Caco-2 (cell line): Measurements from ENCODE around the gene TPRX1. TPM values are rescaled to one million over a fixed set of nuclear protein-coding genes. Genes with fewer than 3 reads are reported as not detected.

Experiments used
- BruUV-seq: library from RNA; stranded (reverse); fragments of 400-500 nt; replicated peaks from 2 replicates; lab custom pipeline; 2021; lab: Mats Ljungman, UMichigan
- CTCF ChIA-PET: fragments of 300-600 bp; sonication (Branson Sonifier 250); formaldehyde crosslinking; loops from one replicate; lab custom pipeline; 2022; ENCODE audit warnings: antibody characterized with exemption; lab: Charles Lee
- POLR2A ChIA-PET: fragments of 300-600 bp; sonication (Branson Sonifier 250); formaldehyde crosslinking; loops from one replicate; lab custom pipeline; 2022; ENCODE audit warnings: antibody characterized with exemption; lab: Charles Lee
- DNase-seq, 2 experiments: peaks; one replicate each; pipeline versions ENCODE4 v3.0.0 to v3.0.0-alpha.2; 2020 to 2022
- H3K27me3 ChIP-seq: replicated peaks from 2 replicates; pipeline ENCODE4 v1.6.0; 2011; ENCODE audit warnings: low read length; ENCODE audit not compliant: control insufficient read depth, insufficient read depth
- H3K36me3 ChIP-seq: 2 replicates; pipeline ENCODE4 v1.5.1; 2011; ENCODE audit warnings: low read length; ENCODE audit not compliant: control insufficient read depth, insufficient read depth
- H3K4me1 ChIP-seq: fragments of 250-450 bp; sonication (Bioruptor Pico); 2 replicates; pipeline ENCODE4 v1.5.1; 2020; ENCODE audit warnings: mild to moderate bottlenecking
- H3K4me3 ChIP-seq: 2 replicates; pipeline ENCODE4 v1.5.1; 2011; ENCODE audit warnings: low read depth, mild to moderate bottlenecking, control low read depth, low read length
- H3K9me3 ChIP-seq: fragments of 250-450 bp; sonication (Bioruptor Pico); 2 replicates; pipeline ENCODE4 v1.5.1; 2020; ENCODE audit warnings: mild to moderate bottlenecking, moderate library complexity
- H3K27ac Mint-ChIP-seq: one replicate; pipeline ENCODE4 v1.8.0; 2022; ENCODE audit warnings: mixed read lengths; ENCODE audit not compliant: unreplicated experiment
- H3K27me3 Mint-ChIP-seq: one replicate; pipeline ENCODE4 v1.8.0; 2022; ENCODE audit warnings: mixed read lengths; ENCODE audit not compliant: insufficient read depth, unreplicated experiment
- H3K36me3 Mint-ChIP-seq: one replicate; pipeline ENCODE4 v1.8.0; 2022; ENCODE audit warnings: mild to moderate bottlenecking, mixed read lengths; ENCODE audit not compliant: insufficient read depth, unreplicated experiment
- H3K4me1 Mint-ChIP-seq: one replicate; pipeline ENCODE4 v1.8.0; 2022; ENCODE audit warnings: low read depth, mixed read lengths; ENCODE audit not compliant: unreplicated experiment
- H3K4me3 Mint-ChIP-seq: one replicate; pipeline ENCODE4 v1.8.0; 2022; ENCODE audit warnings: mild to moderate bottlenecking, moderate library complexity, mixed read lengths; ENCODE audit not compliant: unreplicated experiment
- H3K9me3 Mint-ChIP-seq: one replicate; pipeline ENCODE4 v1.8.0; 2022; ENCODE audit warnings: mixed read lengths; ENCODE audit not compliant: unreplicated experiment
- CTCF ChIP-seq, 2 experiments: fragments of 200-600 bp in 1 of 2; IDR thresholded peaks; 1 replicate in 1 of 2; 2 replicates in 1 of 2; pipeline versions ENCODE4 v1.5.1 to v1.8.0; 2011 to 2022; ENCODE audit warnings: antibody characterized with exemption in 1 of 2, control low read depth in 1 of 2, inconsistent platforms in 1 of 2, low read depth in 1 of 2, low read length in 1 of 2, mild to moderate bottlenecking in 1 of 2, moderate library complexity in 1 of 2; ENCODE audit not compliant: insufficient read depth in 1 of 2, severe bottlenecking in 1 of 2, unreplicated experiment in 1 of 2
- intact Hi-C: fragments of 100-400 bp; cut with micrococcal nuclease; formaldehyde crosslinking; loops from one replicate; pipeline ENCODE4 v1.10.0; 2022; ENCODE audit not compliant: unreplicated experiment
- total RNA-seq: library from RNA; stranded (reverse); gene quantifications from 2 replicates; pipeline ENCODE4 v1.2.3, GENCODE V29; 2022

Gene TPRX1
- total RNA-seq, 1 experiment from 2014 or later: not detected

DNA sequence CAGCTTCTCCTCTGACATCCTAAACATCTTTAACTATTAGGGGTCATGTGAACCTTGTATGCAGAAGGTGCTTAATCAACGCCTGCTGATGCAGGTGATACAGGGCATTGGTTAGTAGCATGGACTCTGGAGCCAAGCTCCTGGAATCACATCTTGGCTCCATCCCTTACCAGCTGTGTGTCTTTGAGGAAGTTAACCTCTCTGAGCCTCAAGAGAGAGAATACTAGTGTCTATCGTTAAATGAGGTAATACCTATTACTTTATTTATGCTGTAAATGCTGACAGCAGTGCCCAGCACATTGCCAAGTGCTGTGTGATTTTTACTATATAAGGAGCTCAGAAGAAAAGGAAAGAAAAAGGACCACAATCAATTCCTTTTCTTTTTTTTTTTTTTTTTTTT lies 37.0 kb downstream of the TPRX1 start:
- Mint-ChIP-seq H3K36me3 (peaks cover 7% of the 10 kb centered on the region), H3K4me1 (no peaks in the 10 kb centered on the region), H3K4me3 (no peak overlapping the region), H3K27ac (no peak overlapping the region), H3K27me3 (peaks cover 2% of the 10 kb centered on the region), H3K9me3 (peaks cover 10% of the 10 kb centered on the region)
- no peak overlapping the region for H3K4me3 ChIP-seq
- H3K36me3 ChIP-seq: no peaks in the 10 kb centered on the region
- CTCF ChIA-PET: interaction anchor here (0.6 to 4.1 kb wide), 3 partner anchors 20 to 730 kb away, joined by 3 to 20 read pairs (median 3); no protein-coding TSS in a partner anchor
- intact Hi-C loops: no loop called here
- no peak for TF ChIP-seq CTCF (IDR thresholded peaks at IDR 0.05; ENCODE audit: insufficient read depth in 1 of 2, low read depth in 1 of 2, low read length in 1 of 2, severe bottlenecking in 1 of 2, unreplicated experiment in 1 of 2)
- BruUV-seq: no TSS peak
- H3K9me3 ChIP-seq: no peaks in the 10 kb centered on the region
- no peak for DNase-seq
- no peaks in the 10 kb centered on the region; the same call in 1 of the 2 replicates for H3K4me1 ChIP-seq
- H3K27me3 ChIP-seq: no peaks in the 10 kb centered on the region
- POLR2A ChIA-PET: no interaction called here

DNA sequence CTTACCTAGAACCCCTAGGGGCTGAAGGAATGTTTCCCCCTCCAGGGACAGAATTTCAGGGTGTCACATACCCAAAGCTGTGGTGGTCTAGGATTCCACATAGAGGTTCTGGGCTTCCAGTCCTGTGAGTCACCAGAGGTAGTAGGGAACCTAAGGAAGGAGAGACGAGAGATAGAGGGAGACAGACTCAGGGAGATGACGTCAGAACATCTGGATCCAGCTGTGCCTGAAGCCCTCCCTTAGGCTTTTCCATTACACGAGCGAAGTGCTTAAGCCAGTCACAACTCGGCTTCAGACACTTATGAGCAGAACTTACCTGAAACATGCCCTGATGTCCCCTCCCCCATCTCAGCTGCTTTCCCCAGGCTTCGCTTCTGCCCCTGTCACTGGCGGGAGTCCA lies 37.7 kb downstream of the TPRX1 start:
- Histone ChIP-seq H3K9me3 (no peaks in the 10 kb centered on the region), H3K36me3 (no peaks in the 10 kb centered on the region), H3K27me3 (no peaks in the 10 kb centered on the region), H3K4me3 (no peak overlapping the region), H3K4me1 (no peaks in the 10 kb centered on the region; the same call in 1 of the 2 replicates)
- DNase-seq: no peak
- H3K27me3 Mint-ChIP-seq: peaks cover 2% of the 10 kb centered on the region
- POLR2A ChIA-PET: no interaction called here
- no peaks in the 10 kb centered on the region for H3K4me1 Mint-ChIP-seq
- intact Hi-C loops: loop anchor here (1.0 kb wide), 2 partner anchors 22 to 97 kb away; no protein-coding TSS in a partner anchor
- CTCF ChIA-PET: interaction anchor here (1.1 to 4.1 kb wide), 2 partner anchors 21 to 54 kb away, joined by 3 to 20 read pairs; no protein-coding TSS in a partner anchor
- H3K36me3 Mint-ChIP-seq: peaks cover 7% of the 10 kb centered on the region
- H3K4me3 Mint-ChIP-seq: no peak overlapping the region
- TF ChIP-seq CTCF (IDR thresholded peaks at IDR 0.05; ENCODE audit: insufficient read depth in 1 of 2, low read depth in 1 of 2, low read length in 1 of 2, severe bottlenecking in 1 of 2, unreplicated experiment in 1 of 2): no peak
- BruUV-seq: no TSS peak
- peaks cover 10% of the 10 kb centered on the region for H3K9me3 Mint-ChIP-seq
- no peak overlapping the region for H3K27ac Mint-ChIP-seq

DNA sequence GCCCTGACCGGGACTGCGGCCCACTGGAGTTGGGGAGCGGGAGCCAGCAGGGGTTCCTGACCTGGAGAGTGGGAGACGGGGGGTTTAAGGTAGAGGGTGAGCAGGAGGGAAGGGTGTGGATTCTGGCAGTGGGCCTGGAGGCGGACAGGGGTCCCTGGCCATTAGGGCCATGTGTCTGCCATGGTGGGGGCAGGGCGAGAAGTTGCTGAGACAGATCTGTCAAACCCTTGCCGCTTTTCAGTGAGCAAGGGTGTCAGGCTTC lies 38.1 kb downstream of the TPRX1 start:
- POLR2A ChIA-PET: no interaction called here
- Histone ChIP-seq H3K27me3 (no peaks in the 10 kb centered on the region), H3K4me1 (no peaks in the 10 kb centered on the region; the same call in 1 of the 2 replicates), H3K9me3 (no peaks in the 10 kb centered on the region), H3K36me3 (no peaks in the 10 kb centered on the region), H3K4me3 (no peak overlapping the region)
- TF ChIP-seq CTCF (IDR thresholded peaks at IDR 0.05; ENCODE audit: insufficient read depth in 1 of 2, low read depth in 1 of 2, low read length in 1 of 2, severe bottlenecking in 1 of 2, unreplicated experiment in 1 of 2): no peak
- no TSS peak for BruUV-seq
- peaks cover 7% of the 10 kb centered on the region for H3K36me3 Mint-ChIP-seq
- H3K27me3 Mint-ChIP-seq: peaks cover 2% of the 10 kb centered on the region
- no peak overlapping the region for H3K27ac Mint-ChIP-seq
- intact Hi-C loops: loop anchor here (1.0 kb wide), 2 partner anchors 22 to 97 kb away; no protein-coding TSS in a partner anchor
- H3K9me3 Mint-ChIP-seq: peaks cover 10% of the 10 kb centered on the region
- no peak overlapping the region for H3K4me3 Mint-ChIP-seq
- H3K4me1 Mint-ChIP-seq: no peaks in the 10 kb centered on the region
- CTCF ChIA-PET: interaction anchor here (1.0 to 4.1 kb wide), 6 partner anchors 16 to 329 kb away, joined by 3 to 20 read pairs (median 4); partner anchors contain the start of gene SULT2A1
- no peak for DNase-seq
